ENCODE data around the gene RNF213.

The RNF213 gene

GRCh38 chr17:80260791-80261158, at the start of gene RNF213:
Gene RNF213 (plus strand): TSS chr17:80260852. CDS start chr17:80263682, 2,830 bp downstream.
- no peak for DNase-seq (ENCODE audit: low read depth in 2 of 2)

- DNase-seq (ENCODE audit: low read depth in 2 of 2): no peak
Observed at GRCh38 chr17:80212109-80212508, 48.5 kb upstream of the RNF213 start.

DNA sequence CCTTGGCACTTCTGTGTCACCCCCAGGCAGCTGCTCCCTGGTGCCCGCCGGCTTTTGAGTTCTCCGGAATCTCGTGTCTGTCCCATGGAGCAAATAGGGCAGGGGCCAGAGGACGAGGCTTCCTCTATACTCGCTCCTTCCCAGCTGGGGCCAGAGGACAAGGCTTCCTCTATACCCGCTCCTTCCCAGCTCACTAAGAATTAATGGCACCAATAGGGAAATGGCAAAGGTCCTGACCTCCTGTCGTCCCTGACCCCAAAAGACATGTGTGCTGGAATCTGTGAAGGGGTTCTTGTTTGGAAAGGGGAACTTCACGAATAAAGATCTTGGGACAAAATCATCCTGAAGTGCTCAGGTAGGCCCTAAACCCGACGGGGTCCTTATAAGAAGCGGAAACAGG, 48.1 kb upstream of the RNF213 start:
- DNase-seq (ENCODE audit: low read depth in 2 of 2): no peak

DNA sequence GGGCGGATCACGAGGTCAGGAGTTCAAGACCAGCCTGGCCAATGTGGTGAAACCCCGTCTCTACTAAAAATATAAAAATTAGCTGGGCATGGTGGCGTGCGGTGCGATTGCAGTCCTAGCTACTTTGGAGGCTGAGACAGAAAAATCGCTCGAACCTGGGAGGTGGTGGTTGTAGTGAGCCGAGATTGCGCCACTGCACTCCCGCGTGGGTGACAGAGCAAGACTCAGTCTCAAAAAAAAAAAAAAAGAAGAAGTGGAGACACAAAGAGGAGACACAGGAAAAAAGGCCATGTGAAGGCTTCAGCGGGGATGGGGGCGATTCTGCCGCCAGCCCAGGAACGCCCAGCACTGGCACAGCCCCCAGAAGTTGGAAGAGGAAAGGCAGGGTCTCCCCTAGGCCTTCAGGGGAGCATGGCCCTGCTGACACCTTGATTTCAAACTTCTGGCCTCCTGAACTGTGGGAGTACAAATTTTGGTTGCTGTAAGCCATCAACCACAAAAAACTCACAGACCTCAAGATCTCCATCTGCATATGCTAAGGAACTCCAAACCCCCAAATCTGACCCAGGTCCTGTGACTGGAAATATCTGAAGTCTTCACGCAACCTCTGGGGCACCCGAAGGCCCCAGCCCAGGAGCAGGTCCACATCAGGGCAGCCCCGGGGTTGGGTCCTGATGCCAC, 47.5 kb upstream of the RNF213 start:
- no peak for DNase-seq (ENCODE audit: low read depth in 2 of 2)

GRCh38 chr17:80213643-80213975, 47.0 kb upstream of the RNF213 start:
- no peak for DNase-seq (ENCODE audit: low read depth in 2 of 2)

DNA sequence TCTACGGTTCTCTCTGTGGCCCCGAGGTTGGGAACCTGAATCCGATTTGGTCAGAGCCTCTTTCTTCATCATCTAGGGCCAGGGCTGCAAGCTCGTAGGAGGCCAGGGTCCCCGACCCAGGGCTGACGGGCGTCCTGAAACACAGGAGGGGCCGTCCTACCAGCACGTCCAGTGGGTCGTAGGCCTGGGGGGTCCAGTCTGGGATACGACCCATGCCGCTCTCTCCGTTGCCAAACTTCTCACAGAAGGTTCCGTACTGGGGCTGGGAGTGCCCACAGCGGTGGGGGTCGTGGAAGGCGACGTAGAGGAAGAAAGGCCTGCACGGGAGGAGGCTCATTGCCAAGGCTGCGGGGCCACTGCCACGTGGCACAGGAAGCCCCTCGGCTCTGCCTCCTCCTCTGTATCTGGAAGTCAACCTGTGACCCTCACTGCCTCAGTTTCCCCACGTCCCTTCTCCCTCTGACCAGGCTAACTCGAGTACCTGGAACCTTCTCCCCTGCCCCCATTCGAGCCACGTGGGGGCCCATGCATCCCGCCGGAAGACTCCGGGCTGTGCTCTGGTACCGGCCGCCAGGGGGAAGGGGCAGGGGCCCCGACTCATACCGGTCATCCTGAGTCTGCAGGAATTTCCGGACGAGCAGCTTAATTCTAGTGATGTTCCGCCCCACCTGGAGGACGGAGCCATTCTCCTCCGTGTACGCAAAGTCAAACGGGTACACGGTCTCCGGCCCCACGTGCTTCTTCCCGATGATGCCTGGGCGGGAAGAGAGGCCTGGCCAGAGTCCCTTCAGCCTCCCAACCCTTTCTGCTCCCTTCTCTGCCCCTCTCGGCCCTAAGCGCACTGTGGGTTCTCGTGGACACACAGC, 46.4 kb upstream of the RNF213 start:
- DNase-seq (ENCODE audit: low read depth in 2 of 2): no peak

DNA sequence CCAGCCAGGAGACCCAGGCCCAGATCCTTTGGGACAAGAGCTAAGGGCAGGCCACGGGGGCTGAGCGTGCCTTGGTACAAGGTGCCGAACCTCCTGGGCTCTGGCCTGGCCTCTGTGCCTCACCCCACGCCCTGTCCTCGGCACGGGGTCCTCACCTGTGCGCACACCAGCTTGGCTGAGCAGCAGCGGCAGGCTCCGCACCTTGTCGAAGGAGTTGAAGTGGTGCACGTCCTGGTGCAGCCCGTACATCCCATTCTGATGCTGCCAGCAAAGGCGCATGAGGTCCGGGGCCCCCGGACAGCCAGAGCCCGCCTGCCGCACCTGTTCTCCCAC, 45.8 kb upstream of the RNF213 start:
- no peak for DNase-seq (ENCODE audit: low read depth in 2 of 2)

- DNase-seq (ENCODE audit: low read depth in 2 of 2): no peak
Observed at GRCh38 chr17:80216473-80217456, 43.9 kb upstream of the RNF213 start.

GRCh38 chr17:80217703-80218362, 42.8 kb upstream of the RNF213 start:
- no peak for DNase-seq (ENCODE audit: low read depth in 2 of 2)

- DNase-seq (ENCODE audit: low read depth in 2 of 2): no peak
Observed at GRCh38 chr17:80218391-80218790, 42.3 kb upstream of the RNF213 start.

- DNase-seq (ENCODE audit: low read depth in 2 of 2): peak; percentile 89 to 91
Observed at GRCh38 chr17:80219013-80219762, 41.5 kb upstream of the RNF213 start.

GRCh38 chr17:80219763-80220053, 40.9 kb upstream of the RNF213 start:
- DNase-seq (ENCODE audit: low read depth in 2 of 2): no peak

DNA sequence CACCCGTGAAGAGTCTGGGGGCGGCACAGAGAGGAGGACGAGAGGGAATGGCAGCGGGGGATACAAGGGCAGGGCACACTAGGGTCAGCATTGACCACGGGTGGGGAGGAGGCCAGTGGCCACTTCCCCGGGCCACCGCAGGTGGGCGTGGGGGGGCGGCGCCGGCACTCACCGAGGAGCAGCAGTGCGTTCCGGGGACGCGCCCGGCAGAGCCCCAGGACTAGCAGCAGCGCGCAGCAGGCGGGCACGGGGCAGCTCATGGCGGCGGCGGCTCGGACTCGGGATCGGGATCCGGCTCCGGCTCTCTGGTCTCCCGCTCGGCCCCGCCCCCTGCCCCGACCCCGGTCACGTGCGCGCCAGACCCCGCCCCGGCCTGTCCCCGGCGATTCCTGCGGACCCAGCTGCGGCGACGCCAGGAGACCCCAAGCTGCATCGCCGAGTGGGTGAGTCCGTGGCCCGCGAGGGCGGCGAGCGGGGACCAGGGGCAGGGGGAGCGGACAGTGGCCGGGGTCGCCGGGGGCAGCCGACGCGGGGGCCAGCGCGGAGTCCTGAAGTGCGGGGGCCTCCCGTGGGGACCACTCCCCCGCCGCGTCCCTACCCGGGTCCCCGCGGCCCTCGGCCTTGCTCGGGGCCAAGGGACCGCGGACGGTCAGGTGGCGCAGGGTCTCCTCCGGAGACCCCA, 40.5 kb upstream of the RNF213 start, which contains the start of the genes SGSH and SLC26A11:
SGSH (minus strand) TSS at position 280 of the 682 bp plus-strand sequence; CDS start at position 260, 20 bp downstream.
SLC26A11 (plus strand) TSS at position 374 of the 682 bp plus-strand sequence. CDS start 1,134 bp downstream, outside the sequence.
- DNase-seq (ENCODE audit: low read depth in 2 of 2): peak; percentile 54 to 64

DNA sequence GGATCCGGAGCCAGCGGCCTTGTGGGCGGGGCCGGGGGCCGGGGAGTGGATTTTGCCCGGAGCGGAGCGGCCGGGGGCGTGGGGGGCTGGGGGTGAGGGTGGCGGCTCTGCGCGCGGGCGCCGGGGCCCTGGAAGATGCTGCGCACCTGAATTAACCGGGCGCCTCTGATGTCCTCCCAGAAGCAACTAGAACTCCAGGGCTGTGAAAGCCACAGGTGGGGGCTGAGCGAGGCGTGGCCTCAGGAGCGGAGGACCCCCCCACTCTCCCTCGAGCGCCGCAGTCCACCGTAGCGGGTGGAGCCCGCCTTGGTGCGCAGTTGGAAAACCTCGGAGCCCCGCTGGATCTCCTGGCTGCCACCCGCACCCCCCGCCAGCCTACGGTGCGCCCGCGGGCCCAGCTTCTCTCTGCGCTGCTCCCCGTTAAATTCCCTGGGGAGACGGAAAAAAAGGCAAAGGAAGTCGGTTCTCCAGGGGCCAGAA, 39.9 kb upstream of the RNF213 start:
- no peak for DNase-seq (ENCODE audit: low read depth in 2 of 2)

DNA sequence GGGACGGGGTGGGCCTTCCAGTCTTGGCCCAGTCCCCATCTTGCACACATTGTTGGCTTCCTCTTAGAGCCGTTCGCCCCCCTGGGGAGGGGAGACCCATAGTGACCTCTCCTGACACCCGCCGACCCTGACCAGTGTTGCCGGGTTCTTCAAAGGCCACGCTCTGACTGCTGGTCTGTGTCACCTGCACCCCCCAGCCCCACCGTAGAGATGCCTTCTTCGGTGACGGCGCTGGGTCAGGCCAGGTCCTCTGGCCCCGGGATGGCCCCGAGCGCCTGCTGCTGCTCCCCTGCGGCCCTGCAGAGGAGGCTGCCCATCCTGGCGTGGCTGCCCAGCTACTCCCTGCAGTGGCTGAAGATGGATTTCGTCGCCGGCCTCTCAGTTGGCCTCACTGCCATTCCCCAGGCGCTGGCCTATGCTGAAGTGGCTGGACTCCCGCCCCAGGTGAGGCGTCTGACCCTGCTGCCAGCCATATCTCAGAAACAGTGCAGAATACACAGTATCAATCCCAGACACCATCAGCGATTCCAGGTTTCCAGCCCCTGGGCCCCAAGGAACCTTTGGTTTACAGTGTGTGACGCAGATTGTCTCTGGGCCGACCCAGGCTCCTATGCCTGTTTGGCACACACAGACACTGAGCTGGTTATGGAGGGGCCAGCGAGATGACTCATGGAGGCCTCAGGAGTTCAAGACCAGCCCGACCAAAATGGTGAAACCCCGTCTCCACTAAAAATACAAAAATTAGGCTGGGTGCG, 39.1 kb upstream of the RNF213 start:
- no peak for DNase-seq (ENCODE audit: low read depth in 2 of 2)

DNA sequence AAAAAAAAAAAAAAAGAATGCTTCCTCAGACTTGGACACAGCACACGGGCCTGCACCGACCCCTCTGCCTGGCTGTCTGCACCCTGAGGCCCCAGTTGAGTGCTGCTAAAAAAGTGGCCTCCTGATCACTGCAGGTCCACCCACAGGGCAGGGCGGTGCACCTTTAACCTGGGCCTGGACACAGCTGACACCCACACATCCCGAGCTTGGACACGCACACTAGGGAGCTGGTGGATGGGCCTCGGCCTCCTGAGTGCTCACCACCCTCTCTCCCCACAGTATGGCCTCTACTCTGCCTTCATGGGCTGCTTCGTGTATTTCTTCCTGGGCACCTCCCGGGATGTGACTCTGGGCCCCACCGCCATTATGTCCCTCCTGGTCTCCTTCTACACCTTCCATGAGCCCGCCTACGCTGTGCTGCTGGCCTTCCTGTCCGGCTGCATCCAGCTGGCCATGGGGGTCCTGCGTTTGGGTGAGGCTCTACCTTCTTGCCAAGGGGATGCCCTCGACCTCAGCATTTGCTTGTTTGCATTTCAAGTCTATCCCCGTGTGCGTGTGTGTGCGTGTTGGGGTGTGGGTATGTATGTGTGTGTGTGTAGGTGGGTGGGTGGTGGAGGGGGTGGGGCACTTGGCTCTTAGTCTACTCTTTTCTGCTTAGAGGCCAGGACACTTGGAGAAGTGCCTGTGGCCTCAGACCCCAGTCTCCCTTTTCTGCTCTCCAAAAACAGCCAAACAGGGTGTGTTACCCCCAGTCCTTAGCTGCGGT, 38.1 kb upstream of the RNF213 start:
- no peak for DNase-seq (ENCODE audit: low read depth in 2 of 2)

GRCh38 chr17:80223142-80223815, 37.4 kb upstream of the RNF213 start:
- no peak for DNase-seq (ENCODE audit: low read depth in 2 of 2)

Data from stimulated activated CD4-positive, alpha-beta T cell treated with anti-CD3 and anti-CD28 coated beads, Interleukin-15, amount 100 ng/mL, for 48 hours (primary cell).